HepG2 (cell line): ENCODE data around the gene PARVA. TPM values are rescaled to one million over a fixed set of nuclear protein-coding genes. Genes with fewer than 3 reads are reported as not detected.

Source experiments
- ATAC-seq: fragments of 200-7000 bp; cut with Tn5 transposase; 3 replicates; pipeline ENCODE4 v1.9.1; 2020; ENCODE audit warnings: mild to moderate bottlenecking, moderate library complexity
- BruUV-seq: library from RNA; stranded (reverse); fragments of 400-500 nt; replicated peaks from 2 replicates; lab custom pipeline; 2021; lab: Mats Ljungman, UMichigan
- CTCF ChIA-PET: fragments of 300-600 bp; formaldehyde crosslinking; extraction: SDS; loops from one replicate; lab custom pipeline; 2021; ENCODE audit warnings: low total read pairs, inconsistent platforms, low intra/inter-chr PET ratio; lab: Yijun Ruan, JAX
- POLR2A ChIA-PET: fragments of 350-600 bp; sonication (Branson Sonifier 250); formaldehyde crosslinking; loops from one replicate; lab custom pipeline; 2020; ENCODE audit warnings: antibody characterized with exemption, inconsistent platforms; lab: Yijun Ruan, JAX
- DNase-seq: peaks from one replicate; pipeline ENCODE4 v3.0.0-alpha.2; 2015; ENCODE audit warnings: low spot score
- FAIRE-seq: peaks from 3 replicates; lab custom pipeline; 2011; peaks lifted over from hg19 to GRCh38; lab: Jason Lieb, UNC
- H2AFZ ChIP-seq: one replicate; pipeline ENCODE4 v1.6.1; 2011; ENCODE audit warnings: low read length, inconsistent platforms
- H3K27ac ChIP-seq: fragments of 300-600 bp; 3 replicates; pipeline ENCODE4 v1.8.0; 2011; ENCODE audit warnings: mixed run types, mild to moderate bottlenecking, mixed read lengths, low read length, inconsistent platforms; ENCODE audit not compliant: insufficient read depth; ENCODE audit errors: extremely low read length
- H3K27me3 ChIP-seq, 2 experiments: fragments of 200-600 bp in 1 of 2; 2 replicates in 1 of 2; 3 replicates in 1 of 2; pipeline versions ENCODE4 v1.6.0 to v1.8.0; 2011; ENCODE audit warnings: low read length in 2 of 2, mild to moderate bottlenecking in 2 of 2, moderate library complexity in 2 of 2, inconsistent platforms in 1 of 2; ENCODE audit not compliant: insufficient read depth in 2 of 2, control insufficient read depth in 1 of 2
- H3K36me3 ChIP-seq, 2 experiments: fragments of 200-600 bp in 1 of 2; replicated peaks in 1 of 2; 2 replicates in 1 of 2; 3 replicates in 1 of 2; pipeline versions ENCODE4 v1.5.1 to v1.8.0; 2011; ENCODE audit warnings: low read length in 2 of 2, inconsistent platforms in 1 of 2; ENCODE audit not compliant: insufficient read depth in 2 of 2, control insufficient read depth in 1 of 2
- H3K4me1 ChIP-seq: 2 replicates; pipeline ENCODE4 v1.5.1; 2012; ENCODE audit warnings: low read length, inconsistent platforms; ENCODE audit not compliant: insufficient read depth
- H3K4me2 ChIP-seq: 2 replicates; pipeline ENCODE4 v1.6.0; 2011; ENCODE audit warnings: low read depth, low read length, inconsistent platforms
- H3K4me3 ChIP-seq, 3 experiments: fragments of 200-600 bp in 1 of 3; sonication (generic), shearing (Covaris generic) in 1 of 3; replicated peaks in 1 of 3; 2 replicates each; pipeline ENCODE4 v1.5.1; 2011 to 2016; ENCODE audit warnings: low read length in 3 of 3, inconsistent platforms in 2 of 3, low read depth in 2 of 3, mild to moderate bottlenecking in 2 of 3, control low read depth in 1 of 3, mixed read lengths in 1 of 3; ENCODE audit not compliant: insufficient read depth in 1 of 3
- H3K79me2 ChIP-seq: one replicate; pipeline ENCODE4 v1.6.1; 2011; ENCODE audit warnings: low read length, inconsistent platforms; ENCODE audit not compliant: insufficient read depth
- H3K9ac ChIP-seq: 2 replicates; pipeline ENCODE4 v1.6.0; 2011; ENCODE audit warnings: mild to moderate bottlenecking, low read depth, low read length, inconsistent platforms; ENCODE audit not compliant: insufficient read depth
- H3K9me3 ChIP-seq: 2 replicates; pipeline ENCODE4 v1.5.1; 2012; ENCODE audit warnings: mild to moderate bottlenecking, low read length
- H4K20me1 ChIP-seq: 2 replicates; pipeline ENCODE4 v1.6.0; 2011; ENCODE audit warnings: inconsistent platforms, mild to moderate bottlenecking, low read length, moderate library complexity; ENCODE audit not compliant: insufficient read depth
- CEBPB ChIP-seq: IDR thresholded peaks from 2 replicates; pipeline ENCODE4 v1.6.1; 2011; ENCODE audit warnings: low read depth, low read length, improper control_type of control experiment, borderline replicate concordance
- HOXD1 ChIP-seq: sonication (generic); formaldehyde crosslinking; IDR thresholded peaks from 2 replicates; pipeline ENCODE4 v1.5.0; 2020; ENCODE audit warnings: missing genetic modification reagents
- ZNF281 ChIP-seq: sonication (generic); formaldehyde crosslinking; IDR thresholded peaks from 2 replicates; pipeline ENCODE4 v1.4.0; 2020; ENCODE audit warnings: missing genetic modification reagents, borderline replicate concordance
- ZNF382 ChIP-seq: sonication (generic); formaldehyde crosslinking; IDR thresholded peaks from 2 replicates; pipeline ENCODE4 v1.5.0; 2020; ENCODE audit warnings: missing genetic modification reagents, mild to moderate bottlenecking, borderline replicate concordance
- in situ Hi-C: cut with HindIII; loops from 2 replicates; pipeline ENCODE4 v1.10.0; 2017; ENCODE audit warnings: low pct_unique_long_range_greater_than_20kb; ENCODE audit not compliant: extremely low pct_ligation_motif_present
- intact Hi-C: fragments of 100-400 bp; cut with micrococcal nuclease; formaldehyde crosslinking; loops from one replicate; pipeline ENCODE4 v1.10.0; 2022; ENCODE audit not compliant: unreplicated experiment
- polyA plus RNA-seq, 8 experiments: library from polyadenylated mRNA; depleted of rRNA in 3 of 8; stranded (reverse) in 7 of 8; unstranded in 1 of 8; fragments of >200 nt; fragmentation: Illumina TruSeq in 4 of 8; extraction: Trizol in 4 of 8; gene quantifications; 2 replicates each; pipeline versions ENCODE4 v1.2.1 to v1.2.3, GENCODE V29; 2011 to 2016; ENCODE audit warnings: low read depth in 4 of 8, missing spikeins in 1 of 8, mixed read lengths in 1 of 8; ENCODE audit not compliant: insufficient read depth in 1 of 8
- total RNA-seq, 5 experiments: library from RNA; depleted of rRNA; stranded (reverse); fragments of >200 nt; fragmentation: Illumina TruSeq; extraction: Trizol; gene quantifications; 2 replicates each; pipeline ENCODE4 v1.2.3, GENCODE V29; 2016; ENCODE audit warnings: low read depth in 1 of 5
- TF ChIP-seq, protein P1 (sequence below): sonication (generic); formaldehyde crosslinking; conservative IDR thresholded peaks from 2 replicates; pipeline ENCODE4 v1.4.0; 2020; ENCODE audit warnings: mild to moderate bottlenecking, missing genetic modification reagents, moderate library complexity

Gene PARVA
- total and polyA plus RNA-seq, 2 of the 13 experiments (the other 11 are each of a cell fraction or from before 2014, with no cell fraction given) = 5.9 to 9.1 TPM

- TF ChIP-seq, protein P1, sequence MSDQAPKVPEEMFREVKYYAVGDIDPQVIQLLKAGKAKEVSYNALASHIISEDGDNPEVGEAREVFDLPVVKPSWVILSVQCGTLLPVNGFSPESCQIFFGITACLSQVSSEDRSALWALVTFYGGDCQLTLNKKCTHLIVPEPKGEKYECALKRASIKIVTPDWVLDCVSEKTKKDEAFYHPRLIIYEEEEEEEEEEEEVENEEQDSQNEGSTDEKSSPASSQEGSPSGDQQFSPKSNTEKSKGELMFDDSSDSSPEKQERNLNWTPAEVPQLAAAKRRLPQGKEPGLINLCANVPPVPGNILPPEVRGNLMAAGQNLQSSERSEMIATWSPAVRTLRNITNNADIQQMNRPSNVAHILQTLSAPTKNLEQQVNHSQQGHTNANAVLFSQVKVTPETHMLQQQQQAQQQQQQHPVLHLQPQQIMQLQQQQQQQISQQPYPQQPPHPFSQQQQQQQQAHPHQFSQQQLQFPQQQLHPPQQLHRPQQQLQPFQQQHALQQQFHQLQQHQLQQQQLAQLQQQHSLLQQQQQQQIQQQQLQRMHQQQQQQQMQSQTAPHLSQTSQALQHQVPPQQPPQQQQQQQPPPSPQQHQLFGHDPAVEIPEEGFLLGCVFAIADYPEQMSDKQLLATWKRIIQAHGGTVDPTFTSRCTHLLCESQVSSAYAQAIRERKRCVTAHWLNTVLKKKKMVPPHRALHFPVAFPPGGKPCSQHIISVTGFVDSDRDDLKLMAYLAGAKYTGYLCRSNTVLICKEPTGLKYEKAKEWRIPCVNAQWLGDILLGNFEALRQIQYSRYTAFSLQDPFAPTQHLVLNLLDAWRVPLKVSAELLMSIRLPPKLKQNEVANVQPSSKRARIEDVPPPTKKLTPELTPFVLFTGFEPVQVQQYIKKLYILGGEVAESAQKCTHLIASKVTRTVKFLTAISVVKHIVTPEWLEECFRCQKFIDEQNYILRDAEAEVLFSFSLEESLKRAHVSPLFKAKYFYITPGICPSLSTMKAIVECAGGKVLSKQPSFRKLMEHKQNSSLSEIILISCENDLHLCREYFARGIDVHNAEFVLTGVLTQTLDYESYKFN (CRISPR knock-in tag) = no peak
- TF ChIP-seq ZNF382 (CRISPR knock-in tag) (no peak), CEBPB (no peak)
These were observed 58.9 kb downstream of the PARVA start (continued) for GRCh38 chr11:12436266-12436665.

GRCh38 chr11:12438291-12438690, 60.9 kb downstream of the PARVA start:
- no peak for TF ChIP-seq ZNF281 (CRISPR knock-in tag)
- no peak for TF ChIP-seq HOXD1 (CRISPR knock-in tag)
- Histone ChIP-seq H2AFZ (no peak overlapping the region), H3K27ac (no peak overlapping the region), H3K9ac (no peak overlapping the region), H3K4me3 (no peak overlapping the region), H3K9me3 (no peaks in the 10 kb centered on the region), H3K4me2 (no peak overlapping the region), H3K4me1 (peaks cover 15% of the 10 kb centered on the region), H3K36me3 (0 out of 5 replicates have a peak, but pooled peaks cover 0 to 1% of the 10 kb centered on the region in 2 experiments), H4K20me1 (no peaks in the 10 kb centered on the region), H3K79me2 (no peaks in the 10 kb centered on the region), H3K27me3 (no peaks in the 10 kb centered on the region)
- in situ Hi-C loops (no loop called here), intact Hi-C loops (no loop called here)
- FAIRE-seq = no peak
- ChIA-PET CTCF (no interaction called here), POLR2A (no interaction called here)
- BruUV-seq = no TSS peak
- no peak for ATAC-seq
- DNase-seq = no peak
